Loucy (cell line): ENCODE data around the gene GALNT1.

Source experiments
- H2AFZ ChIP-seq: fragments of 200-600 bp; sonication (generic); 2 replicates; pipeline ENCODE4 v1.6.0; 2016; ENCODE audit warnings: antibody characterized with exemption, mild to moderate bottlenecking, low read length, moderate library complexity
- H3F3A ChIP-seq: fragments of 200-600 bp; 2 replicates; pipeline ENCODE4 v1.6.0; 2016; ENCODE audit warnings: antibody characterized with exemption, low read depth, mild to moderate bottlenecking
- H3K27me3 ChIP-seq: fragments of 200-600 bp; sonication (generic); 2 replicates; pipeline ENCODE4 v1.6.1; 2014; ENCODE audit warnings: low read length, mild to moderate bottlenecking; ENCODE audit not compliant: insufficient read depth, poor library complexity, severe bottlenecking
- H3K36me3 ChIP-seq: fragments of 200-600 bp; sonication (generic); 2 replicates; pipeline ENCODE4 v1.6.1; 2016; ENCODE audit warnings: low read length; ENCODE audit not compliant: insufficient read depth
- H3K4me1 ChIP-seq: fragments of 200-600 bp; sonication (generic); 2 replicates; pipeline ENCODE4 v1.5.1; 2014; ENCODE audit warnings: low read length, mild to moderate bottlenecking; ENCODE audit not compliant: insufficient read depth, poor library complexity, severe bottlenecking
- H3K4me2 ChIP-seq: fragments of 200-600 bp; sonication (generic); 2 replicates; pipeline ENCODE4 v1.6.0; 2014; ENCODE audit warnings: antibody characterized with exemption, low read length, low read depth, mild to moderate bottlenecking; ENCODE audit not compliant: poor library complexity, severe bottlenecking
- H3K4me3 ChIP-seq: fragments of 200-600 bp; sonication (generic); 2 replicates; pipeline ENCODE4 v1.5.1; 2014; ENCODE audit warnings: low read length, mild to moderate bottlenecking, mixed read lengths; ENCODE audit not compliant: poor library complexity, severe bottlenecking
- H3K79me2 ChIP-seq: fragments of 200-600 bp; sonication (generic); 2 replicates; pipeline ENCODE4 v1.6.1; 2014; ENCODE audit warnings: low read length; ENCODE audit not compliant: insufficient read depth
- H3K9ac ChIP-seq: fragments of 200-600 bp; sonication (generic); 2 replicates; pipeline ENCODE4 v1.6.0; 2014; ENCODE audit warnings: mild to moderate bottlenecking, low read depth, low read length, moderate library complexity; ENCODE audit not compliant: poor library complexity, severe bottlenecking
- H3K9me2 ChIP-seq: fragments of 200-600 bp; sonication (generic); replicated peaks from 2 replicates; pipeline ENCODE4 v1.6.1; 2016; ENCODE audit warnings: low read depth, low read length, mixed read lengths
- H3K9me3 ChIP-seq: fragments of 200-600 bp; sonication (generic); 2 replicates; pipeline ENCODE4 v1.6.1; 2014; ENCODE audit warnings: mild to moderate bottlenecking, antibody characterized with exemption, low read length, low read depth; ENCODE audit not compliant: insufficient read depth
- H4K20me1 ChIP-seq: fragments of 200-600 bp; sonication (generic); 2 replicates; pipeline ENCODE4 v1.6.0; 2014; ENCODE audit warnings: antibody characterized with exemption, low read length, mild to moderate bottlenecking; ENCODE audit not compliant: insufficient read depth, poor library complexity, severe bottlenecking
- EZH2phosphoT487 ChIP-seq: fragments of 200-600 bp; IDR thresholded peaks from 2 replicates; pipeline ENCODE4 v1.6.1; 2018; ENCODE audit warnings: antibody characterized with exemption, mild to moderate bottlenecking, moderate library complexity, borderline replicate concordance
- TF ChIP-seq, protein P1 (sequence below): fragments of 200-600 bp; sonication (generic); conservative IDR thresholded peaks from 2 replicates; pipeline ENCODE4 v1.5.1; 2014; ENCODE audit warnings: mild to moderate bottlenecking, antibody characterized with exemption, low read length

The GALNT1 gene

GRCh38 chr18:35618696-35619095, 37.2 kb downstream of the GALNT1 start:
- Histone ChIP-seq H3K9me2 (no peaks in the 10 kb centered on the region), H3K36me3 (no peaks in the 10 kb centered on the region), H3K4me1 (peaks cover 58% of the 10 kb centered on the region), H2AFZ (no peak overlapping the region), H4K20me1 (peaks cover 5% of the 10 kb centered on the region), H3K9ac (no peak overlapping the region), H3K79me2 (peaks cover 59% of the 10 kb centered on the region), H3K4me2 (no peak overlapping the region), H3K27me3 (no peaks in the 10 kb centered on the region), H3K4me3 (no peak overlapping the region), H3K9me3 (no peaks in the 10 kb centered on the region), H3F3A (peaks cover 11% of the 10 kb centered on the region; the same call in 1 of the 2 replicates)
- TF ChIP-seq, protein P1, sequence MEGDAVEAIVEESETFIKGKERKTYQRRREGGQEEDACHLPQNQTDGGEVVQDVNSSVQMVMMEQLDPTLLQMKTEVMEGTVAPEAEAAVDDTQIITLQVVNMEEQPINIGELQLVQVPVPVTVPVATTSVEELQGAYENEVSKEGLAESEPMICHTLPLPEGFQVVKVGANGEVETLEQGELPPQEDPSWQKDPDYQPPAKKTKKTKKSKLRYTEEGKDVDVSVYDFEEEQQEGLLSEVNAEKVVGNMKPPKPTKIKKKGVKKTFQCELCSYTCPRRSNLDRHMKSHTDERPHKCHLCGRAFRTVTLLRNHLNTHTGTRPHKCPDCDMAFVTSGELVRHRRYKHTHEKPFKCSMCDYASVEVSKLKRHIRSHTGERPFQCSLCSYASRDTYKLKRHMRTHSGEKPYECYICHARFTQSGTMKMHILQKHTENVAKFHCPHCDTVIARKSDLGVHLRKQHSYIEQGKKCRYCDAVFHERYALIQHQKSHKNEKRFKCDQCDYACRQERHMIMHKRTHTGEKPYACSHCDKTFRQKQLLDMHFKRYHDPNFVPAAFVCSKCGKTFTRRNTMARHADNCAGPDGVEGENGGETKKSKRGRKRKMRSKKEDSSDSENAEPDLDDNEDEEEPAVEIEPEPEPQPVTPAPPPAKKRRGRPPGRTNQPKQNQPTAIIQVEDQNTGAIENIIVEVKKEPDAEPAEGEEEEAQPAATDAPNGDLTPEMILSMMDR, result no peak
- no peak for TF ChIP-seq EZH2phosphoT487

DNA sequence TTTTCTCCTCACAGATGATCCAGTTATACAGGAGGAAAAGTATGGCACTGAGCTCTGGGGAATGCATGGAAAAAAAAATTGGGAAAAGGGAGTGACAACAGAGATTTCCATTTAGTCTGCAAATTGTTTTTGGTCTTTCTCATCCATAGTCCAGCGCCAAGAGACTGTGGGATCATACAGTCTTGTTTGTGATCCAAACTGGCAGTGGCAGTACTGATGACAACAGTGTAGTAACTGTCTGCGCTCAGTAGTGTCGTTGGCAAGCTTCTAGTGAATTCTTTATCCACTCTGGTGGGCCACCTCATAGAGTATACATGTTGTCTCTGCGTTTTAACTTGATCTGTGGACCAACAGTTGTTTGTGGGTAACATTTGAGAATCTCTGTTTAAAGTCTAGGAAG, 37.9 kb downstream of the GALNT1 start:
- no peak overlapping the region for H2AFZ ChIP-seq
- peaks cover 9% of the 10 kb centered on the region for H4K20me1 ChIP-seq
- H3K36me3 ChIP-seq, result no peaks in the 10 kb centered on the region
- peaks cover 59% of the 10 kb centered on the region for H3K79me2 ChIP-seq
- peaks cover 11% of the 10 kb centered on the region; the same call in 1 of the 2 replicates for H3F3A ChIP-seq
- no peaks in the 10 kb centered on the region for H3K9me2 ChIP-seq
- no peak overlapping the region for H3K4me2 ChIP-seq
- H3K4me1 ChIP-seq, result peaks cover 66% of the 10 kb centered on the region
- H3K9ac ChIP-seq, result no peak overlapping the region
- no peak overlapping the region for H3K4me3 ChIP-seq
- TF ChIP-seq EZH2phosphoT487, result no peak
- TF ChIP-seq, protein P1, result no peak
- no peaks in the 10 kb centered on the region for H3K9me3 ChIP-seq
- no peaks in the 10 kb centered on the region for H3K27me3 ChIP-seq

GRCh38 chr18:35619941-35620340, 38.4 kb downstream of the GALNT1 start:
- Histone ChIP-seq H3K9me2 (no peaks in the 10 kb centered on the region), H3K9ac (no peak overlapping the region), H2AFZ (no peak overlapping the region), H3K9me3 (no peaks in the 10 kb centered on the region), H3K4me2 (no peak overlapping the region), H3K79me2 (peaks cover 60% of the 10 kb centered on the region), H3K27me3 (no peaks in the 10 kb centered on the region), H4K20me1 (peaks cover 10% of the 10 kb centered on the region), H3K4me1 (peaks cover 69% of the 10 kb centered on the region), H3F3A (peaks cover 11% of the 10 kb centered on the region; the same call in 1 of the 2 replicates), H3K4me3 (no peak overlapping the region), H3K36me3 (no peaks in the 10 kb centered on the region)
- TF ChIP-seq, protein P1, result no peak
- TF ChIP-seq EZH2phosphoT487, result no peak
